Tibial nerve (tissue), 4 donors: Measurements from ENCODE around the gene SDK2. TPM values are rescaled to one million over a fixed set of nuclear protein-coding genes. Genes with fewer than 3 reads are reported as not detected.

Experiments used
- DNase-seq, 2 donors: peaks; one replicate each; pipeline ENCODE4 v3.0.0-alpha.2; 2019; ENCODE audit warnings: low spot score in 2 of 2
- H3K27ac ChIP-seq, 4 donors: fragments of 200-600 bp; sonication (generic) in 3 of 4; one replicate each; pipeline ENCODE4 v1.5.1; 2017 to 2019; ENCODE audit warnings: mild to moderate bottlenecking in 1 of 4
- H3K27me3 ChIP-seq, 2 donors: fragments of 200-600 bp; sonication (generic) in 1 of 2; one replicate each; pipeline versions ENCODE4 v1.5.1 to v1.6.0; 2017 to 2019
- H3K36me3 ChIP-seq, 3 donors: fragments of 200-600 bp; sonication (generic); one replicate each; pipeline ENCODE4 v1.5.1; 2018 to 2019
- H3K4me1 ChIP-seq, 4 donors: fragments of 200-600 bp; sonication (generic) in 3 of 4; one replicate each; pipeline ENCODE4 v1.5.1; 2017 to 2019
- H3K4me3 ChIP-seq, 4 donors: fragments of 200-600 bp; sonication (generic) in 3 of 4; one replicate each; pipeline ENCODE4 v1.5.1; 2017 to 2019; ENCODE audit warnings: mild to moderate bottlenecking in 1 of 4, moderate library complexity in 1 of 4
- H3K9me3 ChIP-seq, 4 donors: fragments of 200-600 bp; sonication (generic) in 3 of 4; one replicate each; pipeline ENCODE4 v1.5.1; 2017 to 2019
- EP300 ChIP-seq, 2 donors: sonication (generic); formaldehyde crosslinking; IDR thresholded peaks; one replicate each; pipeline ENCODE4 v1.6.1; 2017; ENCODE audit warnings: antibody characterized with exemption in 2 of 2, mild to moderate bottlenecking in 1 of 2
- POLR2A ChIP-seq, 2 donors: fragments of 450-650 bp; IDR thresholded peaks; one replicate each; pipeline ENCODE4 v1.6.1; 2017; ENCODE audit warnings: antibody characterized with exemption in 2 of 2, mild to moderate bottlenecking in 2 of 2, moderate library complexity in 2 of 2
- WGBS, 2 donors: methylation state at CpG; one replicate each; pipeline ENCODE4 v1.1.5; 2018; 5-methylcytosine and 5-hydroxymethylcytosine counted together
- total RNA-seq, 4 donors: library from RNA; depleted of rRNA; stranded (reverse); fragments of >200 nt; gene quantifications; one replicate each; pipeline ENCODE4 v1.1.0, GENCODE V29; 2016
- TF ChIP-seq, protein P1 (sequence below), 5 experiments: fragments of 200-600 bp in 3 of 5; fragments of 450-650 bp in 2 of 5; sonication (generic) in 3 of 5; IDR thresholded peaks; one replicate each; pipeline ENCODE4 v1.5.1; 2016 to 2019; ENCODE audit warnings: antibody characterized with exemption in 5 of 5, mild to moderate bottlenecking in 3 of 5, moderate library complexity in 2 of 5

SDK2 gene
- total RNA-seq, 4 donors from 2014 or later: 3.1 to 6.3 (median 4.6) TPM

DNA sequence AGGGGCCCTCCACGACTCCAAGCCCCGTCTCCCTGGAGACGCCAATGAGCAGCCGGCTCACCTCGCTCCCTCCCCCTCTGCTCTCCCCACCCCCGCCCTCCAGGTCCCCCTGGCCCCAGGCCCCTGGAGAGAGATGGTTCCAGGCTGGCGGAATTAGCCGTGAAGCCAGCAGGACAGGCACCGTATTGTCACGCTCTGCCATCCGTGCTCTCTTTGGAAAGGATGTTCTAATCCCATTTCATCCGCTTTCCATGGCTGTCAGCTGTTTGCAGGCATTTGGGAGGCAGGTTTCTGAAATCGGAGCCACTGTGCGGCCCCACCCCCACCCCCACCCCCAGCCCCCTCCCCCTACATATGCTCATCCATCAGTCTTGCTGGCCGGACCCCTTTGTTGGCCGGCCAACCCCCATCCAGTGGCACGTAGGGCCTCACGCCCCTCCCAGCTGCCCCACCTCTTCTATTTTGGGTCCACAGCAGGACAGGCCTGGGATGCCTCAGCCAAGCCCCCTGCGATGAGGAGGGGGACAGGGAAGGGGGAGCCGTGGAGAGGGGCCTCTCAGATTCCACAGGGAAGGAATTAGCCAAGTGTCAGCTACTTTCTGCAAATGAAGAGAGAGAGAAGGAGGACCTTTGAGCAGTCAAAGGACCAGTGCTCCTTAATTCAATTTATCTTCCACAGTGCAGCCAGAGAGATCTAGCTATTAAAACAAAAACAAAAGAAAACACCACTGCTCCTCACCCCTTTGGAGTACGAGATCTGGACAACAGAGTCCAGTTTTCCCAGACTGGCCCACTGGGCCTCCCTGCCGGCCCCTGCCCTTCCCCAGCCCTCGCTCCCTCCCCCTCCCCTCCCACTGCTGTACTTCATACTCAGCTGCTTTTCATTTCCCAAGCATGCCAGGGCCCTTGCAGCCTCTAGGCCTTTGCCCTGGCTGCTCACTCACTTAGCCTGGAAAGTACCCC, 30.7 kb downstream of the SDK2 start:
- no peaks in the 10 kb centered on the region for H3K27me3 ChIP-seq
- WGBS, 2 donors: 47 to 48% methylated on average over 18 to 21 of the region's 23 CpGs

DNA sequence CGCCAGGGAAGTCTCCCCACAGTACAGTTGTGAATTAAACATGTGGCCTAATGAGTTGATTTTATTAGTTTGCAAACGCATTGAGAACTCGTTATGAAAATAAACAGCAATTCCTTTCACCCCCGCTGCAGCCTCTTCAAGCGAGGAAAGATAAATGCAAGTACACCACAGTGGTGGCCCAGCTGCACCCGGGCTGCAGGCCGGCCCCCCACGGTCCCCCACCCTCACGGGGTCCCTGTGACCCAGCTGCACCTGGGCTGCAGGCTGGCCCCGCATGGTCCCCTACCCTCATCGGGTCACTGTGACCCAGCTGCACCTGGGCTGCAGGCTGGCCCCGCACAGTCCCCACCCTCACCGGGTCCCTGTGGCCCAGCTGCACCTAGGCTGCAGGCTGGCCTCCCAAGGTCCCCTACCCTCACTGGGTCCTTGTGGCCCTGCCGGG, 32.2 kb downstream of the SDK2 start:
- Histone ChIP-seq H3K4me1 (peaks cover 0 to 40% (median 16%) of the 10 kb centered on the region in 4 donors), H3K27me3 (no peaks in the 10 kb centered on the region), H3K9me3 (no peaks in the 10 kb centered on the region), H3K4me3 (no peak overlapping the region), H3K27ac (no peak overlapping the region), H3K36me3 (no peaks in the 10 kb centered on the region)
- 67 to 68% methylated on average over 13 to 14 of the region's 14 CpGs for WGBS, 2 donors
- no peak for DNase-seq
- no peak for TF ChIP-seq EP300 (IDR thresholded peaks at IDR 0.05)
- TF ChIP-seq POLR2A (IDR thresholded peaks at IDR 0.05): no peak
- TF ChIP-seq, protein P1, sequence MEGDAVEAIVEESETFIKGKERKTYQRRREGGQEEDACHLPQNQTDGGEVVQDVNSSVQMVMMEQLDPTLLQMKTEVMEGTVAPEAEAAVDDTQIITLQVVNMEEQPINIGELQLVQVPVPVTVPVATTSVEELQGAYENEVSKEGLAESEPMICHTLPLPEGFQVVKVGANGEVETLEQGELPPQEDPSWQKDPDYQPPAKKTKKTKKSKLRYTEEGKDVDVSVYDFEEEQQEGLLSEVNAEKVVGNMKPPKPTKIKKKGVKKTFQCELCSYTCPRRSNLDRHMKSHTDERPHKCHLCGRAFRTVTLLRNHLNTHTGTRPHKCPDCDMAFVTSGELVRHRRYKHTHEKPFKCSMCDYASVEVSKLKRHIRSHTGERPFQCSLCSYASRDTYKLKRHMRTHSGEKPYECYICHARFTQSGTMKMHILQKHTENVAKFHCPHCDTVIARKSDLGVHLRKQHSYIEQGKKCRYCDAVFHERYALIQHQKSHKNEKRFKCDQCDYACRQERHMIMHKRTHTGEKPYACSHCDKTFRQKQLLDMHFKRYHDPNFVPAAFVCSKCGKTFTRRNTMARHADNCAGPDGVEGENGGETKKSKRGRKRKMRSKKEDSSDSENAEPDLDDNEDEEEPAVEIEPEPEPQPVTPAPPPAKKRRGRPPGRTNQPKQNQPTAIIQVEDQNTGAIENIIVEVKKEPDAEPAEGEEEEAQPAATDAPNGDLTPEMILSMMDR (IDR thresholded peaks at IDR 0.05): no peak

More for the DNA sequence above, 30.7 kb downstream of the SDK2 start:
- no peak for DNase-seq
- no peaks in the 10 kb centered on the region for H3K9me3 ChIP-seq
- no peak overlapping the region for H3K4me3 ChIP-seq
- peaks cover 0 to 44% (median 16%) of the 10 kb centered on the region in 4 donors for H3K4me1 ChIP-seq
- H3K27ac ChIP-seq: peak overlapping the region; percentile 37 to 79 (median 66)
- no peaks in the 10 kb centered on the region for H3K36me3 ChIP-seq
- no peak for TF ChIP-seq EP300 (IDR thresholded peaks at IDR 0.05)
- TF ChIP-seq, protein P1 (IDR thresholded peaks at IDR 0.05): no peak
- no peak for TF ChIP-seq POLR2A (IDR thresholded peaks at IDR 0.05)

DNA sequence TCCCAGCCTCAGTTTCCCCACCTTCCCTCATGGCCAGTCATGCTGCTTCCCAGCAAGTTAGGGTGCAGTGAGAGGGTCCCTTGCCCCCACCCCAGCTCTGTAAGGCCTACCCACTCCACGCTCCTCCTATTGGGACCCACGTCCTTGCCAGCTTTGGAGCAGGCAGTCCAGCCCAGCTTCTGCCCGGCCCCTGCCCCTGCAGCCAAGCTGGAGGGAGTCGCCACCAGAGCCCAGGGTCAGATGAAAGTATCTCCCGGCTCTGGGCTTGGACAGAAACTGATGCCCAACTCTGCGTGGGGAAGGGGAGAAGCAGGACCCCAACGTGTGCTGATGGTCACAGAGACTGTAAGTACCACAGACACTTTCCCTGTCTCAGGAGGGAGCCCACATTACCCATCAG, 32.6 kb downstream of the SDK2 start:
- no peak overlapping the region for H3K4me3 ChIP-seq
- 75 to 78% methylated on average over 5 to 6 of the region's 7 CpGs for WGBS, 2 donors
- H3K9me3 ChIP-seq: no peaks in the 10 kb centered on the region
- no peak for DNase-seq
- H3K4me1 ChIP-seq: peaks cover 0 to 36% (median 14%) of the 10 kb centered on the region in 4 donors
- no peaks in the 10 kb centered on the region for H3K27me3 ChIP-seq
- no peaks in the 10 kb centered on the region for H3K36me3 ChIP-seq
- TF ChIP-seq, protein P1 (IDR thresholded peaks at IDR 0.05): no peak
- no peak for TF ChIP-seq EP300 (IDR thresholded peaks at IDR 0.05)
- no peak for TF ChIP-seq POLR2A (IDR thresholded peaks at IDR 0.05)
- H3K27ac ChIP-seq: peak overlapping the region in 1 of 4 donors; percentile 4

DNA sequence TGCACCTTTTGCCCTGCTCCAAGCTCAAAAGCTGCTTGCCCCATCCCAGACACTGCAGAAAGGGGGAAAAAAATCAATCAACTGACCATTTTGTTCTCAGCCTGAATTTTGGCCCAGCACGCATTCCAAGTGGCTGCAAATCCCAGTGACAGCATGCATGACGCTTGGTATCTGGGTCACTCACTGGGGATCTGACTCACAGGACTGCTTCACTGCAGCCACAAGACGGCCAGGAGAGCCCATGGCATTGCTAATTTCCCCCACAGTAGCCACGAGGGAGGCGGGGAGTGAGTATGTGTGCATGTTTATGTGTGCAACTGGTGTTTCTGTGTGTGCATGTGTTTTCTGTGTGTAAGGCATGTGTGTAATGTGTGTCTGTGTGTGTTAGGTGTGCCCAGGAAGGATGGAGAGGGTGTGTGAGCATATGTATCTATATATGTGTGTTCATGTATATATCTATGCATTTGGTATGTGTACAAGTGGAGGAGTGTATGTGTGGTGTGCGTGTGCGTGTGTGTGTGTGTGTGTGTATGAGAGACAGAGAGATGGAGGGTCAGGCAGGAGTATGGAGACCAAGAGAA, 33.8 kb downstream of the SDK2 start:
- Histone ChIP-seq H3K4me3 (no peak overlapping the region), H3K27ac (peak overlapping the region in 1 of 4 donors; percentile 4), H3K9me3 (no peaks in the 10 kb centered on the region), H3K4me1 (peaks cover 0 to 24% (median 14%) of the 10 kb centered on the region in 4 donors), H3K36me3 (no peaks in the 10 kb centered on the region), H3K27me3 (no peaks in the 10 kb centered on the region)
- no peak for DNase-seq
- no peak for TF ChIP-seq EP300 (IDR thresholded peaks at IDR 0.05)
- WGBS, 2 donors: 57 to 77% methylated on average over 7 of the region's 7 CpGs

DNA sequence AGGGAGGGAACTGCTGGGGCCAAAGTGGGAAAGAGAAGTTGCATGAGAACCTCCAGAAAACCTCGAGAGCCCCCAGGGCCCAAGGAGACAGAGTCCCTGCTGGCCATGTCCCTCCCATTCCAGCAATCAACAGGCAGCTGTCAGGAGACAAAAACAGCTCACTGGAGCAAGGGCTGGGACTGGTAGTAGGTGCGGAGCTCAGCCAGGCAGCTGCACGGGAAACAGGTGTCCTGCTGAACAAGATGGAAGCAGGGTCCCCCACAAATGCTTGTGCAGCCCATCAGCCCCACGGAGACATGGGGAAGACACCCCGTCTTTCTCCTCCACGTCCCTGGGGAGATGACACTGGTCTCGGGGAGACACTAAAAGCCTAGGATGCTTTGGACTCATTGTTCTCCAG, 34.5 kb downstream of the SDK2 start:
- Histone ChIP-seq H3K27me3 (no peaks in the 10 kb centered on the region), H3K27ac (no peak overlapping the region), H3K36me3 (no peaks in the 10 kb centered on the region), H3K9me3 (no peaks in the 10 kb centered on the region), H3K4me1 (peaks cover 0 to 20% (median 11%) of the 10 kb centered on the region in 4 donors), H3K4me3 (no peak overlapping the region)
- WGBS, 2 donors: 74 to 75% methylated on average over 7 of the region's 7 CpGs
- DNase-seq: no peak
- TF ChIP-seq, protein P1 (IDR thresholded peaks at IDR 0.05): no peak
- TF ChIP-seq POLR2A (IDR thresholded peaks at IDR 0.05) (no peak), EP300 (IDR thresholded peaks at IDR 0.05) (no peak)
